ENCODE data around the gene MKRN3. TPM values are rescaled to one million over a fixed set of nuclear protein-coding genes. Genes with fewer than 3 reads are reported as not detected.

The MKRN3 gene
- total and polyA plus RNA-seq, 2 donors (not counting 3 experiments of a cell fraction or from before 2014, with no cell fraction given): 0.18 to 0.40 TPM

DNA sequence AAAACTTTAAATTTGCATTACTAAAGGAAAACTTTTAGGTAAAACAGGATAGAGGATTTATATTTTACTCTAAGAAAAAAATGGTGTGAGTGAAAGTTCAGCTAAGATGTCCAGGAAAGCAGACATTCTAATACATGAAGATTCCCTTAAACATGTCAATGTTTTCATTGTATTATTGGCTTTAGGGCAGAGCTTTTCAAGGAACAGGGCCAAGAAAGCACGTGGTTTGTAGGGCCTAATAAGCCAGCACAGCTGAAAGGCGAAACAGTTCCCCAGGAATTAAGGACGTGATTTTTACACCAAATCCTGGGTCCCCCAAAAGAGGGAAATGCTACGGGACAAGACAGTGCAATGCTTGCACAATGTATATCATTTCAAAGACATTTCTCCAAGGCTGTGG, 48.6 kb upstream of the MKRN3 start:
- no peaks in the 10 kb centered on the region for H3K79me2 ChIP-seq (ENCODE audit: control insufficient read depth, insufficient read depth, low read length)
- CTCF ChIA-PET: no interaction called here
- no peak overlapping the region for H2AFZ ChIP-seq (ENCODE audit: low read depth, low read length)
- H3K27me3 ChIP-seq (ENCODE audit: control insufficient read depth in 2 of 2, insufficient read depth in 2 of 2, low read length in 2 of 2): no peaks in the 10 kb centered on the region
- POLR2A ChIA-PET: no interaction called here
- BruUV-seq (replicated peaks): no TSS peak
- H4K20me1 ChIP-seq (replicated peaks; ENCODE audit: control insufficient read depth, extremely low read depth, insufficient read depth, low read length): no peaks in the 10 kb centered on the region
- no peak overlapping the region for H3K27ac ChIP-seq (ENCODE audit: insufficient read depth, low read depth, low read length)
- DNase-seq (ENCODE audit: low read depth, low spot score): no peak
- no peak overlapping the region for H3K9ac ChIP-seq (replicated peaks; ENCODE audit: extremely low read depth, insufficient read depth, low read length)
- no peak for FAIRE-seq
- intact Hi-C loops (cut with micrococcal nuclease): no loop called here
- no peak for TF ChIP-seq POLR2AphosphoS5 (IDR thresholded peaks at IDR 0.05; ENCODE audit: insufficient read depth, low read depth, low read length)
- TF ChIP-seq FOS (IDR thresholded peaks at IDR 0.05; ENCODE audit: borderline replicate concordance, insufficient read depth, low read length): no peak
- TF ChIP-seq GATA2 (IDR thresholded peaks at IDR 0.05; ENCODE audit: insufficient read depth, insufficient read length, low read depth, low read length): no peak
- TF ChIP-seq MAX (IDR thresholded peaks at IDR 0.05; ENCODE audit: insufficient read depth, insufficient read length): no peak
- TF ChIP-seq EZH2 (IDR thresholded peaks at IDR 0.05; ENCODE audit: borderline replicate concordance, low read depth, low read length, severe bottlenecking): no peak
- TF ChIP-seq, protein P1, sequence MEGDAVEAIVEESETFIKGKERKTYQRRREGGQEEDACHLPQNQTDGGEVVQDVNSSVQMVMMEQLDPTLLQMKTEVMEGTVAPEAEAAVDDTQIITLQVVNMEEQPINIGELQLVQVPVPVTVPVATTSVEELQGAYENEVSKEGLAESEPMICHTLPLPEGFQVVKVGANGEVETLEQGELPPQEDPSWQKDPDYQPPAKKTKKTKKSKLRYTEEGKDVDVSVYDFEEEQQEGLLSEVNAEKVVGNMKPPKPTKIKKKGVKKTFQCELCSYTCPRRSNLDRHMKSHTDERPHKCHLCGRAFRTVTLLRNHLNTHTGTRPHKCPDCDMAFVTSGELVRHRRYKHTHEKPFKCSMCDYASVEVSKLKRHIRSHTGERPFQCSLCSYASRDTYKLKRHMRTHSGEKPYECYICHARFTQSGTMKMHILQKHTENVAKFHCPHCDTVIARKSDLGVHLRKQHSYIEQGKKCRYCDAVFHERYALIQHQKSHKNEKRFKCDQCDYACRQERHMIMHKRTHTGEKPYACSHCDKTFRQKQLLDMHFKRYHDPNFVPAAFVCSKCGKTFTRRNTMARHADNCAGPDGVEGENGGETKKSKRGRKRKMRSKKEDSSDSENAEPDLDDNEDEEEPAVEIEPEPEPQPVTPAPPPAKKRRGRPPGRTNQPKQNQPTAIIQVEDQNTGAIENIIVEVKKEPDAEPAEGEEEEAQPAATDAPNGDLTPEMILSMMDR (IDR thresholded peaks at IDR 0.05; ENCODE audit: extremely low read depth in 1 of 2, insufficient read depth in 1 of 2, low read depth in 1 of 2, low read length in 2 of 2): no peak
- TF ChIP-seq POLR2A (IDR thresholded peaks at IDR 0.05; ENCODE audit: low read depth, low read length): no peak
- TF ChIP-seq MYC (IDR thresholded peaks at IDR 0.05; ENCODE audit: low read depth, low read length): no peak
- no peak for TF ChIP-seq JUN (IDR thresholded peaks at IDR 0.05; ENCODE audit: borderline replicate concordance, insufficient read depth, insufficient read length, low read depth)
- H3K4me3 ChIP-seq (replicated peaks in 1 of 3; ENCODE audit: insufficient read depth in 1 of 3, low read depth in 1 of 3, low read length in 3 of 3): no peak overlapping the region
- no peak overlapping the region for H3K4me2 ChIP-seq (ENCODE audit: insufficient read depth, low read length)
- H3K9me3 ChIP-seq (replicated peaks; ENCODE audit: control insufficient read depth, insufficient read depth, low read length): no peaks in the 10 kb centered on the region
- dilution Hi-C loops (cut with MboI; ENCODE audit: extremely low pct_ligation_motif_present, low sequenced_read_pairs): no loop called here
- no peaks in the 10 kb centered on the region for H3K36me3 ChIP-seq (ENCODE audit: control insufficient read depth in 2 of 2, extremely low read depth in 1 of 2, insufficient read depth in 2 of 2, low read length in 2 of 2)
- H3K4me1 ChIP-seq (ENCODE audit: control insufficient read depth, extremely low read depth, insufficient read depth, low read length): no peaks in the 10 kb centered on the region
- H3K9me1 ChIP-seq (replicated peaks; ENCODE audit: control insufficient read depth, extremely low read depth, insufficient read depth, low read length): no peaks in the 10 kb centered on the region

Data from endothelial cell of umbilical vein (primary cell).